Measurements from ENCODE around the gene ATF6B.

ATF6B gene

DNA sequence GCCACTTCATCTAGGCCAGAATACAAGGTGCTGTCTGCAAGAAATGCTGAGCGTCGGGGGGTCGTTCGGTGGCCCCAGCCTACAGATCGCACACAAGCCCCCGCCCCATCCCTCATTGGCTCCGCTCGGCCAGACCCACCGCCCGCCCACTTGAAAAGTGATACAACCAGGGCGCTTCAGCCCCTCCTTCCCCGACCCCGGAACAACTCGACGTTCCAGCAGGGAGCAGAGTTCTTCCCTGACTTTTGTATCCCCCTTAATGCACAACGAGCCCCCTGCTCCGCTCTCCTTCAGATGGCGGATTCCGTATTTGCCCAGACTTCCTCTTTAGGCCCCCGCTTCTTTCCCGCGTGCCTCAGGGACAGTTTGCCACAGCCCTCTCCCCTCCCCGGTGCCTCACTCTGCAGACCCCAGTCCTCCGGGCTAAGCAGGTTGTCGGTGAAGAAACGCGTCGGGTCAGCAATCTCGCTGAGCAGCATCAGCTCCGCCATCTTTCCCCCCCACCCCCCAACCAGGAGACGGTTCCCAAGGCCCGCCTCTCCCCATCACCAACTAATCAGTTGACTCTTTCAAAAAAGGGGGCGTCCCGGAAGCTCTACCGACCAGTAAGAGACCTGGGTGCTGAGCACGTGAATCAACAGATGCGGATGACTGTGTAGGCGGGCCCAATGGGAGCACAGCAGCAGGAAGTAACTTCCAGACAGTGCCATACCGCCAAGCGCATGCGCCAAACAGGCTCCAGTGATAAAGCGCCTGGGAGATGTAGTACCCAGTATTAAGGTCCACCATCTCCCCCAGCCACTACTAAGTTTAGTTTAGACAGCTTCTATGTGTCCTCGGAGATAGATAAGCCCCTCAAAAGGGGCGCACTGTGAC, at the start of gene ATF6B:
ATF6B (minus strand) TSS at position 530 of the 876 bp plus-strand sequence; CDS start at position 491, 39 bp downstream.
- peak; percentile 96 for DNase-seq

DNA sequence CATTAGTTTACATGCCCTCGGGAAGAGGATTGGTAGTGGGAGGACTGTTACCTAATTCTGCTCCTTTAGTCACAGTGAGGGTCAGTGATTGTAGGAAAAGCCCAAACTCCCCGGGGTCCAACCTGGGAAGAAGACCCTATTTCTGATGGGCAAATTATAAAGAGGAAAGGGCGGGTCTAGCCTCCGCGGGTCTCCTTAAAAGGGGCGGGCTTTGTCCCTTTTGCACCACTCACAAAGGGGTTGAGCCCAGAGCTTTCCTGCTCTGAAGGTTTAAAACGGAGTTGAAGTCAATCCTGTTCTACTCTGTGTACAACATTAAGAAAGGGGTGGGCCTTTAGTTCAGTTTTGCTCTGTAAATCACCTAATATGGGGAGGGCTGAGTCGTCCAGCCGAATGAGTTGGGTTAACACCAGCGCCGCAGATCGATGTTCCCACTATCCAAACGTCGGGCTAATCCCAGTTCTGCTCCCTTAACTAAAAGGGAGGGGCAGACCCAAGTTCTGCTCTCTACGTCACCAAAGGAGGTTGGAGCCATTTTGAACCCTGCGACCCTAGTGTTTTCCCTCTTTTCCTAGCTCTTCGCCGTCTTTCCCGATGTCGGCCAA, 49.2 kb upstream of the ATF6B start:
- peak; percentile 75 for DNase-seq

DNA sequence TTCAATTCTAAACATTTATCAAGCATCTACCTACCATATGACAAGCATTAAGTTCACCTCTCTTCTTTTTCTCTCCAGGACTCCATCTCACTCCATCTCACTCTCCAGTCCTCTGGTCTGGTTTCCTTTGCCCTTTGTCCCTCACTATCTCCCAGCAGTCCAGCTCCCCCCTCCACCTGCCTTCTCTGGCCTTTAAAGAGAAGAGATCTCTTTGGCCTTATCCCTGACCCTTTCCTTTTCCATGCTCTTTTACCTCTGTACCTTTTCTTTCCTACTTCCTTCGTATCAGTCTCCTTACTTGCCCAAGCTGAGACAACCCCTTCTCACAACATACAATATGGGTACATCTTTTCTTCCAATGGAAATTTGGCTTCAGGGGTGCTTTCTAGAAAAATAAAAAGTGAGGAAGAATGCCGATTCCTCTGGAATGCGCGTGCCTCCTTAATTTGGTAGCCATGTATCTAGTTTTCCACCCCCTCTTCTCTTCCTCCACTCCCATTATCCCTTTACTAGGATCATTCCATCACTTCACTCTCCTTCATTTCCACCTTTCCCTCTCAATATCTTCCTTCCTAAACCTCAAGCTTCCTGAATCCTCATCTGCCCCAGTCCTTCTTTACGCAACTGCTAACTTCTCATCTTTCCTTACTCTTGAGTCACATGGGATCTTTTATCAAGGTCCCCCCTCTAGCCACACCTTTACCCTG, 48.6 kb upstream of the ATF6B start:
- DNase-seq, result peak; percentile 26

DNA sequence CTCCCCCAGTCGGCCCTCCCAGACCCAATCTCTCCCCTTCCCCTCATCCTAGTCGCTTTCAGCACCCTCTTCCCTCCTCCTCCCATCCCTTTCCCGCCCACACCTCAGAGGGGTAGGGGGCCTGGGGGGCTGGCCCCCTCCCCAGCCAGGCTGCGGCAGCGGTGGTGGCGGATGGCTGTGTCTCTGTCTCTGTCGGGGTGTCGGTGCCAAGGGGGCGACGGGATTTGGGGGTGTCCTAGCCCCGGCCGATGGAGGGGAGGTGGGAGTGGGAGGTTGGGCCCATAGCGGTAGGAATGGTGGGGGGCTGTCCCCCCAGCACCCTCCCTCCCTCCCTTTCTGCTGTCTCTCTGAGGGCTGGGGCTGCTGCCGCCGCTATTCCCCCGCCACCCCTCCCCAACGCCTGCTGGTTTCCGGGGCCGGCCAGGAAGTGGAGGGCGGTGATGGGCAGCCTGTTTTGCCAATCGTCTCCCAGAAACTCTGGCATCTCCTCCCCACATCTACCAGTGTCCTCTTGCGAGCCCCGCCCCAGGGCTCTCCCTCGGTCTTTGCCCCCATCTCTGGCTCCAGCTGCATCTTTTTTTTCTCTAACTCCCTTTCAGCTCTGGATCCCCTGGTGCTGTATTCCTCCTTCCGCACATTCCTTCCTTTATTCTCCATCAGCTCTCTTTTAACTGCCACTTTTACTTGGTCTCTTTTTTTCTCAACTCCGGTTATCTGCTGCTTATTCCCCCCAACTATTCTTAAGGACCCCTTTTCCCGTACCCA, 47.8 kb upstream of the ATF6B start, which contains the start of gene AGPAT1:
AGPAT1 (minus strand) TSS at position 374 of the 765 bp plus-strand sequence. CDS start 4,588 bp downstream, outside the sequence.
- peak; percentile 88 for DNase-seq

DNA sequence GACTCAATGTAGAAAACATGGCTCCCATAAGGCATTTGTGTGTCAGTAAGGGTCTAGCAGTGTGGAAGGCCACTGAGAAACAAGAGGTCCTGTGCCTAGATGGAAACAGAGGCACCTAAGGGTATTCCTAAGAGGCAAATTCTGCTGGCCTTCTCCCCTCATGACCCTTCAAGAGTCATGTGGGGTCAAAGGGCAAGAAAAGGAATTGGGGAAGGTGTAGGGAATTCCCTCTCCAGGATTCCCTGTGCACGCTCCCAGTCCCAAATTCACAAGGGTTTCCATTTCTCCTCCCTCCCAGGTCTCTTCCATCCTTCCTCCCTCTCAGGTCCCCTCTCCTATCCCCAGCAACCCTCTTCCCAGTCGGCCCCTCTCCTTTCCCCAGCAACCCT, 47.3 kb upstream of the ATF6B start:
- no peak for DNase-seq

DNA sequence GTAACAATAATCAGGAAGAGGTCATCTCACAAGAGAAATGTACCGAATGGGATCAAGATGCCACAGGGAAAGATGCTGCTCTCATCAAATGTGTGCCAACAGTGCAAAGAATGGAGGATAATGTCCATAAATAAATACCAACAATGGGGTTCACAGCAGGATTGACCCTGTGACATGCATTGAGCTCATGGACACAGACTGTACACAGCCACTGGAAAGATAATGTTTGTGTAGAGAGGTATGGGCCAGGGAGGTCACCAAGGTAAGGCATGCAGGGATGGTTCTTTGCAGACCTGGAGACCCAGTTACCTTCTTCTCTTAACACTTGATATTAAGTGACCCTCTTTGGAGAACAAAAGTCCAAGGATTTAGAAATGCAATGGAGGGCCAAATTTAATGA, 46.4 kb upstream of the ATF6B start:
- DNase-seq, result no peak

DNA sequence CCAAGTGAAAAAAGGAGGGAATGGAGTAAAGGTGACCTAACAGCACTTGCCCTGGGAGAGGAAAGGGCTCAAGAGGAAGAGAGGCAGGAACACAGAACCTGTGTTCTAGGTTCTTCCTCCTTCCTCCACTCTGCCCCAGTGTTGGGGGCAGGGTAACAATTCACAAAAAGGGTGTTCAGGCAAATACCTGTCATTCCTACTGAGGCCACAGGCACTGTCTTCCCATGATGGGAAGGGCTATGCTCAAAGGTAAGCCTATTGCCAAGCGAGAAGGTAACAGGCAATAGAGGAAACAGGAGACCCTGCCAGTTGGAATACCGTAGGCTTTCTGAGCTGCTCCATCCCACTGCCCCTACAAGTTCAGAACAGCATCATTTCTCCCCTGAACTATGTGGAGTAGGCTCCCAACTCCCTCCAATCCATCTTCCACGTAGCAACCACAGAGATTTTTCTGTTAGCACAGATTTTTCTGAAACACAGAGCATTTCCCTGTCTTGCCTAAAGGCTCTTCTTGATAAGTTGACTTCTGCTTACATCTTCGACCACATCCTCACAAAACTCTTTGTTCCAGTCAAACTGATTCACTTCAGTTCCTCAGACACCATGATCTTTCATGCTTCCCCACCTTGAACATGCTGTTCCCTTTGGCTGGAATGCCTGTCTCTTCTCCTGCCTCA, 45.1 kb upstream of the ATF6B start:
- no peak for DNase-seq

DNA sequence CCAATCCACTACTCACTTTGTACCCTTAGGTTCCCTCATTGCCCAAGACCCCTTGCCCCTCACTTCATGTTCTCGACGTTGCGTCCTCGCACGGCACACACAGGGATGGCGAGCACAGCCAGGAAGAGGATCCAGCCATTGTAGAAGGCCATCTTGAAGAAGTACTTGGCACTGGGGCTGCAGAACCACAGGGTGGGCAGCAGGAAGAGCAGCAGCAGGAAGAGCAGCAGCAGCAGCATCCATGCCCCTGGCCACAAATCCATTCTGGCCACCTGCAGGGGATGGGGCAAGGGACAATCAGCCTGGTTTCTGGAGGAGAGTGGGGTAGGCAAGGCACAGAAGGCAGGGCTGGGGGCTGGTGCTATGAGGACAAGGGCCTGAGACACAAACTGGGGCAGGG, 43.2 kb upstream of the ATF6B start:
- DNase-seq, result no peak

DNA sequence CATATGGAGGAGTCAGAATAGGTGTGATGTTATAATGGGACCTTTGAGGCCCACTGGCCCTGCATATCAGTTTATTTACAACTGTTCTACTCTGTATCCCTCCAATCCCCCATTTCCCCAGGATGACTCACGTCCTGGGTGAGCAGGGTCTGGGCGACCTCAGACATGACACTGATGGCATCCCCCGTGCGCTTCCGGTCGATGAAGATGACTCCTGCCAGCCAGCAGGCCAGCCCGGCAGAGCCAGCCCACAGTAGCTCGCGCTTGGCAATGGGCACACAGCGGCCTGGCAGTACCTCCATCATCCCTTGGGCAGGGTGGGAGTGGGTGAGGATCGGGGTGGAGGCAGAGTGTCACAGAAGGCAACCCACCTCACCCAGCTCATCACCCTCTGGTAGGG, 42.2 kb upstream of the ATF6B start:
- no peak for DNase-seq

DNA sequence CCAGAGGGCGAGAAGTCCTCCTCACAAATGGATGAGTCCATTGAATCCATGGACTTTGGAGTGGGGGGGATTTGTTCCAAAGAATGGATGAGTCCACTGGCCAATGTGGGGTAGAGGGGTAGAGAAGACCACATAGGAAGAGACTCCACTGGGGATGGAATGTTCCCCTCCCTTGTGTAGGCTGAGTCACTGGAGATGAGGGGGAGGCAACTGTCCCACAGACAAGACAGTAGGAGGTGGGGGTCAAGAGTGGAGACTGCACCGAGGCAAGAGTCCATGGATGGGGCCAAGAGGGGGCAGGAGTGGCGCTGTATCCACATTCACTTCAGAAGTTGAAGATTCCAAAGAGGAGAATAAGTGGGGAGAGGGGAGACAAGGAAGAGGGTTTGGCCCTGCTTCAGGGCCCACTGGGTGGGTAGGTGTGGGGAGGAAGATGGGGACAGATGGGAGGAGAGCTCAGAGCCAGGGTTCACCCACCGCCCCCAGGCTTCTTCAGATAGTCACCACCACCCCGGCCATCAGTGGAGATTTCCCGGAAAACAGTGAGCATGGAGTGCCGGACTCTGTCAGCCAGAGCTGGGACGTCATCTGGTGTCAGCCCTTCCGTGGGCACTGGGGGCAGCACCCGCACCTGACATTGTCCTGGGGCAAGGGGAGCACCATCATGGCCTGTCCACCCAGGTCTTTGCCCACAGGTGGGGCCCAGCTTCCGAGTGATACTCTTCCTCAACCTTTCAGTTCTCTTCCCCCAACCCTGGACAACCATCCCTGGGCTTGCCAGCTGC, 41.0 kb upstream of the ATF6B start:
- DNase-seq, result no peak

DNA sequence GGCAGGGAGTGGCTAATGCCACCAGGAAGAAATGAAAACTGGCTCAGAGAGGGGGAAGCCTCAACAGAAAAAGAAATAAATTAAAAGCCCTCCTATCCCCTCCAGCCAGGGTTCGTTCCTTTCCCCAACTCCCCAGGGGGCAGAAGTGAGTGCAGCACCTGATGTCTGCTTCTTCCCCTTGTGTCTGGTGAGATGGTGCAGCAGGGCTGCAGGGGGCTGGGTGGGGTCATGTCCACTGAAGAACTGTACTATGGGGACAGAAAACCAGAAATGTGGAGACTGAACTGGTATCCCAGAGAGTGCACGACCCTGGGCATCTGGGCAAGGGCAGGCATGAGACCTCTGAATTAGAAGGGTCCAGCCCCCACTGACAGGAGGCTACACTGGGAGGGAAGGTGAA, 40.3 kb upstream of the ATF6B start:
- DNase-seq, result no peak

DNA sequence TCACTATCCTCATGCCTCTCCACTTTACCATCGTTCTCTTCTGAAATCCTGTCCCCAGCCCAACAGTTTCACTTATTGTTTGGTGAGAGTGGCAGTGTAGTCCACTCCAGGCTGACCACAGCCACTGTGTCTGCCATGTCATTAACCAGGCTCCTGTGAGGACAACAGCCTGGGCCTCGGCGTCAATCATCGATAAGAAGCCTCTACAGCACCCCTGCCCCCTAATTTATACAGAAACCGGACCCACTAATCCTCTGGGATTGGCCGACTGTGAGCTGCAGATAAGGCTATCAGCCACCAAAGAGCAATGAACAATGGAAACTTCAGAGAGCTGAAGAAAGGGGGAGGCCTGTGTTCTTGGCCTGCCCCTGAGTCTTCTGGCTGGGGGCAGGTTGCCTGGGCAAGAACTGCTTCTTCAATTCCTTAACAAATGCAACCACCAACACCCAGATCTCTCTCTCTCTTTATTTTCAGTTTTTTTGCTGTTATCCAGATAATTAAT, 39.8 kb upstream of the ATF6B start:
- DNase-seq, result no peak

DNA sequence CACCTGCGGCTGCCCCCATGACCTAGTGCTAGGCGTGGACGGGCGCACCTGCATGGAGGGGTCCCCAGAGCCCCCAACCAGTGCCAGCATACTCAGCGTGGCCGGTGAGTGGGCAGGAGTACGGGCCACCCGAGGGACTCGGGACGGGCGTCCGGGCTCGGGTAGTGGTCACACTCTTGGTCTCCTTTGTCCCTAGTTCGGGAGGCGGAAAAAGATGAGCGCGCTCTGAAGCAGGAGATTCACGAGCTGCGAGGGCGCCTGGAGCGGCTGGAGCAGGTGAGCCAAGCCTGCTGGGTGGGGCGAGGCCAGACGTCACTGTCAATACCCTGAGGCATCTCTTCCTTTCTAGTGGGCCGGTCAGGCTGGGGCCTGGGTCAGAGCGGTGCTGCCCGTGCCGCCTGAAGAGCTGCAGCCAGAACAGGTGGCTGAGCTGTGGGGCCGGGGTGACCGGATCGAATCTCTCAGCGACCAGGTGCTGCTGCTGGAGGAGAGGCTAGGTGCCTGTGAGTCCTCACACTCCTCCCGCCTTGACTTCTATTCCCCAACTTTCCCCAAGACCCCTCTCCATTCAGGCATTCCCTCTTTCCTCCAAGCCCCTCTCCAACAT, 39.2 kb upstream of the ATF6B start:
- no peak for DNase-seq

DNA sequence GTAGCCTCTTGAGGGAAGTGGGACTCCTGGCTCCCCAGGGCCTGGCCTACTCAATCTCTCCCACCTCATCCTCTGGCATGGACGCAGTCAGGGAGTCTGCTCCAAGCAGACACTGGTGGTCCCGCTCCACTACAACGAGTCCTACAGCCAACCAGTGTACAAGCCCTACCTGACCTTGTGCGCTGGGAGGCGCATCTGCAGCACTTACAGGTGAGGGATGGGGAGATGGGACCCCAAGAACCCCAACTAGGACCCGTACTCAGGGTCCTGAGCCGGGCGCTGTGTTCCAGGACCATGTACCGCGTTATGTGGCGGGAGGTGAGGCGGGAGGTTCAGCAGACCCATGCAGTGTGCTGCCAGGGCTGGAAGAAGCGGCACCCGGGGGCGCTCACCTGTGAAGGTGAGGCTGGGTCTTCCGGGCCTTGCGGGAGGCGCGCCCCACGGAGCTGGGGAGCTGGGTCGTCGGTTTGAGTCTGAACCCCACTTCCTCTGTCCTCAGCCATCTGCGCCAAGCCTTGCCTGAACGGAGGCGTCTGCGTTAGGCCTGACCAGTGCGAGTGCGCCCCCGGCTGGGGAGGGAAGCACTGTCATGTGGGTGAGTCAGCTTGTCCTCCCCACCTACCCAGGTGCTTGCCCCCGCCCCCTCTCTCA, 38.5 kb upstream of the ATF6B start:
- DNase-seq, result no peak

DNA sequence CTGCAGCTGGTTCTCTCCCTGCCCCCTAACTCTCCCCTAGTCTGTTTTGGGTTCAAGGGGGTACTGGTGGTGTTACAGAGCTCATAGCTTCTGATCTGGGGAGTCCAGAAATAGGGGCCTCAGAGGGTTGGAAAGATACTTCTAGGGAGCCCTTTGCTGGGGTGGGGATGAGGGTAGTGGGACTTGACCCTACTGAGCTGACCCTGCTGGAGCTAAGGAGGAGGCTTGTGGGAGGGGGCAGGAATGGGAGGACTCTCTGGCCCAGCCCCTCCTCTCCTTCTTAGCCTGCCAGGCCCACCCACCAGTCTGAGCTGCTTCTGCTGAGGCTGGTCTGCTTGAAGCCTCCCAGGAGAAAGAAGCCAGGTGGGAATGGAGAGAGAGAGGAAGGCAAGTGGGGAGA, 36.2 kb upstream of the ATF6B start, which contains the start of gene EGFL8:
EGFL8 (plus strand) TSS at position 301 of the 400 bp plus-strand sequence. CDS start 1,571 bp downstream, outside the sequence.
- no peak for DNase-seq

DNA sequence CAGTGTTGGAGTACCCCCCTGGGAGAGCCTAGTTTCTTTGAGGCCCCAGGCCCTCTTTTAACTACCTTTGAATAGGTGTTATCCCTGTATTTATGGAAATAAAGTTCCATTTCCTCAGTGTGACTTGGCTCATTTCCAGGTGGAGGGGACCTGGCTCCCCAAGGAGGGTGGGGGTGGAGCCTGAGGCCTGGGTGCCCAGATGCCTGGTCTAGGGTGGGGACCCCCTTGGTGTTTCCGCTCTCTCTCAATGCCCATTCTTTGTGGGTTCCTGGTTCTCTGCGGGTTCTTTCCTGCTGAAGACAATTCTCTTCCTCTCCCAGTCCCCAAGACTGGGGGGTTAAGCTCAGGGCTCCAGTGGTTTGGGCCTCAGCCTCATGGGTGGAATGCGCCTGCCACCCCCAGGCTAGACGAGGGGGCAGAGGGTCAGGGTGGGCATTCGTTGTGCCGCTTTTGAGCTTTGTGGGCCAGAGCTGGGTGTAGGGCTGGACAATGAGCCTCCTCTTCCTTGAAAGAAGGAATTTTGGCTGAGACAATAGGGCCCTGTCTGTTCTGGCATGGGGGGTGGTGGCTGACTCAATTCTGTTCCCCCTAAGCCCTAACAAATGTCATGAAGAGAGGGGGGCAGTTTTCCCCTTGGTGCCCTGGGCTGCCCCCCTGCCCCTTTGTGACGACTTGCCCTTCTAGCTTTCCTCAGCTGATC, 35.7 kb upstream of the ATF6B start:
- DNase-seq, result no peak

DNA sequence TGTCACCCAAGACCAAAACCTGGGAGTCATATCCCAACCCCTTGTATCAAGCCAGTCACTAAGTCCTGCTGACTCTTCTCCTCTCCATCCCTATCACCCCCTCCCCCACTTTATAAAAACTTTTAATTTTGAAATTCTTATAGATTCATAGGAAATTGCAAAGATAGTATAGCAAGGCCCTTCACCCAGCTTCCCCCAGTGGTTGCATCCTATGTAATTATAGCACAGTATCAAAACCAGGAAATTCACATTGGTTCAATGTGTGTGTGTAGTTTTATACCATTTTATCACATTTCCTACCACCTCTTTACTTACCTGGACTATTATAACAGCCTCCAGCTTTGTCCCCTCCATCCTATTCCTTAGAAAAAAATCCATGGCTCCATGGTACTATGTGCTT, 30.0 kb upstream of the ATF6B start:
- no peak for DNase-seq

DNA sequence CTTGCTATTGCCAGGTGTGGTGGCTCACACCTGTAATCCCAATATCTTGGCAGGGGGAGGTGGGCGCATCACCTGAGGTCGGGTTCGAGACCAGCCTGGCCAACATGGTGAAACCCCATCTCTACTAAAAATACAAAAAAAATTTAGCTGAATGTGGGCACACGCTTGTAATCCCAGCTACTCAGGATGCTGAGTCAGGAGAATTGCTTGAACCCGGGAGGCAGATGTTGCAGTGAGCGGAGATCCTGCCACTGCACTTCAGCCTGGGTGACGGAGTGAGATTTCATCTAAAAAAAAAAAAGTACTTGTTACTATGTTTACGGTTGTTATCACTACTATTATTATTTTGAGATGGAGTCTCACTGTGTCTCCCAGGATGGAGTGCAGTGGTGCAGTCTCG, 28.8 kb upstream of the ATF6B start:
- no peak for DNase-seq

DNA sequence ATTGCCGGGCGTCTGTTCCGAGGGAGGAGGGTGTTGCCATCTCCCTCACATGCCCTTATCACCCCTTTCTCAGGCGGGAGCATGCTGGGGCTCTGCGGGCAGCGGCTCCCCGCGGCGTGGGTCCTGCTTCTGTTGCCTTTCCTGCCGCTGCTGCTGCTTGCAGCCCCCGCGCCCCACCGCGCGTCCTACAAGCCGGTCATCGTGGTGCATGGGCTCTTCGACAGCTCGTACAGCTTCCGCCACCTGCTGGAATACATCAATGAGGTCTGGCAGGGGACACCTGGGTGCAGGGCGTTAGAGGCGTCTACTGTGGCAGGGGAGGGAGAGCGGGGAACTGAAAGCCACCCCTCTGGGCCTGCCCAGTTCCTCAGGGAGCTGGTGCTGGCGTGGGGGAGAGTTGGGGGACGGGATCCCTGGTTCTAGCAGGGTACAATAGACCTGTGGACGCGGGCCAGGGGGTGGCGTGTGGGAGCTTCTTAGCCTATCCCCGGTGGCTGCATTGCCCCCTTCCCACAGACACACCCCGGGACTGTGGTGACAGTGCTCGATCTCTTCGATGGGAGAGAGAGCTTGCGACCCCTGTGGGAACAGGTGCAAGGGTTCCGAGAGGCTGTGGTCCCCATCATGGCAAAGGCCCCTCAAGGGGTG, 26.6 kb upstream of the ATF6B start:
- peak; percentile 53 for DNase-seq
